Measurements from ENCODE around the gene BAIAP2.

- no peak for TF ChIP-seq CTCF (IDR thresholded peaks at IDR 0.05)
- TF ChIP-seq POLR2A (IDR thresholded peaks at IDR 0.05) = peak in 1 of 4 donors; percentile 15
These were observed 80.3 kb downstream of the BAIAP2 start for GRCh38 chr17:81115219-81115618.
